Raji (cell line): ENCODE measurements around the gene TRAPPC6A.

Experiments used
- POLR2A ChIP-seq: IDR thresholded peaks from 2 replicates; pipeline ENCODE4 v1.6.1; 2011; ENCODE audit warnings: low read depth, low read length, control low read depth; ENCODE audit not compliant: insufficient read depth

The TRAPPC6A gene

GRCh38 chr19:45200568-45200967, 22.5 kb upstream of the TRAPPC6A start:
- no peak for TF ChIP-seq POLR2A

GRCh38 chr19:45195764-45196163, 17.7 kb upstream of the TRAPPC6A start:
- no peak for TF ChIP-seq POLR2A

GRCh38 chr19:45191375-45191774, 13.3 kb upstream of the TRAPPC6A start:
- no peak for TF ChIP-seq POLR2A

GRCh38 chr19:45189971-45190370, 11.9 kb upstream of the TRAPPC6A start:
- no peak for TF ChIP-seq POLR2A

- TF ChIP-seq POLR2A, result no peak
These were observed 9.5 kb upstream of the TRAPPC6A start for GRCh38 chr19:45187421-45188100.

- TF ChIP-seq POLR2A, result no peak
These were observed 8.7 kb upstream of the TRAPPC6A start for GRCh38 chr19:45186509-45187334.

- no peak for TF ChIP-seq POLR2A
These were observed 6.1 kb upstream of the TRAPPC6A start for GRCh38 chr19:45184115-45184514.

- TF ChIP-seq POLR2A, result no peak
These were observed 4.7 kb upstream of the TRAPPC6A start for GRCh38 chr19:45182758-45183157.

- TF ChIP-seq POLR2A, result no peak
These were observed 2.9 kb upstream of the TRAPPC6A start for GRCh38 chr19:45180936-45181335.

- TF ChIP-seq POLR2A, result no peak
These were observed 1.9 kb upstream of the TRAPPC6A start for GRCh38 chr19:45179892-45180370.

- TF ChIP-seq POLR2A, result no peak
These were observed 1.2 kb upstream of the TRAPPC6A start for GRCh38 chr19:45179072-45179891.

GRCh38 chr19:45178262-45179071, 430 bp upstream of the TRAPPC6A start, which contains the start of gene BLOC1S3:
BLOC1S3 (plus strand) TSS chr19:45178784; CDS start chr19:45179297, 513 bp downstream.
- TF ChIP-seq POLR2A, result peak; percentile 77

GRCh38 chr19:45175515-45176345, 2.3 kb downstream of the TRAPPC6A start:
- no peak for TF ChIP-seq POLR2A

- TF ChIP-seq POLR2A, result no peak
These were observed 4.2 kb downstream of the TRAPPC6A start for GRCh38 chr19:45173816-45174215.
